ENCODE results near the gene PINLYP. TPM values are rescaled to one million over a fixed set of nuclear protein-coding genes. Genes with fewer than 3 reads are reported as not detected.

Gene PINLYP
- total RNA-seq, 1 donor from 2014 or later: 6.8 TPM

DNA sequence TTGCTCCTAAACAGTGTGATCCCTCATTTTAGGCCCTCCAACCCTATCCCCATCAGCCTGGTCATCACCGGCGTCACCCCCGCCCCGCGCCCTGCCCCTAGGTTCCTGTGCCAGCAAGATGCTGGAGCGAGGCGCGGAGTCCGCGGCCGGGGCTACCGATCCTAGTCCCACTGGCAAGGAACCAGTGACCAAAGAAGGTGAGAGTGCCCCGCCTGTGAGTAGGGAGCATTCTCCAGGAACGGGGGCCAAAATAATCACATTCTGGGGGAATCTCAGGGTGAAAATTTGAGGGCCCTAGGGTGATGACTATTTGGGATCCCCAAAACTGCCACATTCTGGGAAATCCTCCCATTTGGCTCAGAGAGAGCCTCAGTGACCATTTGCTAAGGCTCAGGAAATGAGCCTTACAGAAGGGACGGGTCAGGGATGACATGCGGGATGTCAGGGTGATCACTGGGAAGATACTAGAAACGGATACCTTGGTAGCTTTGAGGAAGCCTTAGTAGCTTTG lies 41.2 kb upstream of the PINLYP start:
- no peaks in the 10 kb centered on the region for H3K27me3 ChIP-seq (ENCODE audit: control insufficient read depth in 3 of 3, insufficient read depth in 3 of 3, low read length in 3 of 3)
- peaks cover 16 to 33% (median 23%) of the 10 kb centered on the region in 3 donors for H3K4me1 ChIP-seq (ENCODE audit: control insufficient read depth in 3 of 3, insufficient read depth in 3 of 3, low read length in 3 of 3)
- H3K9me3 ChIP-seq (ENCODE audit: control insufficient read depth in 3 of 3, low read length in 3 of 3): peaks cover 0 to 8% (median 0%) of the 10 kb centered on the region in 3 donors
- H3K4me3 ChIP-seq (ENCODE audit: low read length in 3 of 3): peak overlapping the region; percentile 91 to 95 (median 92)
- peak overlapping the region in 2 of 3 donors; percentile 25 to 54 for H3K9ac ChIP-seq (ENCODE audit: low read depth in 1 of 3, low read length in 3 of 3)
- peak overlapping the region; percentile 85 for H3K27ac ChIP-seq (ENCODE audit: low read depth, low read length)
- peaks cover 6 to 12% (median 11%) of the 10 kb centered on the region in 3 donors for H3K36me3 ChIP-seq (ENCODE audit: control insufficient read depth in 3 of 3, insufficient read depth in 3 of 3, low read length in 3 of 3)

DNA sequence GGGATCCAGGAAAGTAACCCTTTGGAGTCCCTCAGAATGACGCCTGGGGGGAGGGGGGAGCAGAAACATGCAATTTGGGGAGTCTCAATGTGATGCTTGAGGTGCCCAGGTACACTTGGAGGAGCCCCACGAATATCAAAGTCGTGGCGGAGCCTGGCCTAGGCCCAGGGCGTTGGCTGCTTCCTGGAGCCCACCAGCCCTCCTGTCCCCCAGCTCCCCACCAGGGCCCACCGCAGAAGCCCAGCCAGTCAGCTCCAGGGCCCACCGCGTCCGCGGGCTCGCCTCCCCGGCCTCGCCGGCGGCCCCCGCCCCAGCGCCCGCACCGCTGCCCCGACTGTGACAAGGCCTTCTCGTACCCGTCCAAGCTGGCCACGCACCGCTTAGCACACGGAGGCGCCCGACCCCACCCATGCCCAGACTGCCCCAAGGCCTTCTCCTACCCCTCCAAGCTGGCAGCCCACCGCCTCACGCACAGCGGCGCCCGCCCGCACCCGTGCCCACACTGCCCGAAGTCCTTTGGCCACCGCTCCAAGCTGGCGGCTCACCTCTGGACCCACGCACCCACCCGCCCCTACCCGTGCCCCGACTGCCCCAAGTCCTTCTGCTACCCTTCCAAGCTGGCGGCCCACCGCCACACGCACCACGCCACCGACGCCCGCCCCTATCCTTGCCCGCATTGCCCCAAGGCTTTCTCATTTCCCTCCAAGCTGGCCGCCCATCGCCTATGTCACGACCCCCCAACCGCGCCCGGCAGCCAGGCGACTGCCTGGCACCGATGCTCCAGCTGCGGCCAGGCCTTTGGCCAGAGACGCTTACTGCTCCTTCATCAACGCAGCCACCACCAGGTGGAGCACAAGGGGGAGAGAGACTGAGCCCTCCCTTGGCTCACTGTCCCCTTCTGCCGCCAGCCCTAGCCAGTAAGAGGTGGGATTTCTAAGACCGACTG lies 40.5 kb upstream of the PINLYP start:
- Histone ChIP-seq H3K9ac (ENCODE audit: low read depth in 1 of 3, low read length in 3 of 3) (peak overlapping the region in 2 of 3 donors; percentile 54 to 66), H3K27ac (ENCODE audit: low read depth, low read length) (peak overlapping the region; percentile 85), H3K4me1 (ENCODE audit: control insufficient read depth in 3 of 3, insufficient read depth in 3 of 3, low read length in 3 of 3) (peaks cover 16 to 33% (median 23%) of the 10 kb centered on the region in 3 donors)

DNA sequence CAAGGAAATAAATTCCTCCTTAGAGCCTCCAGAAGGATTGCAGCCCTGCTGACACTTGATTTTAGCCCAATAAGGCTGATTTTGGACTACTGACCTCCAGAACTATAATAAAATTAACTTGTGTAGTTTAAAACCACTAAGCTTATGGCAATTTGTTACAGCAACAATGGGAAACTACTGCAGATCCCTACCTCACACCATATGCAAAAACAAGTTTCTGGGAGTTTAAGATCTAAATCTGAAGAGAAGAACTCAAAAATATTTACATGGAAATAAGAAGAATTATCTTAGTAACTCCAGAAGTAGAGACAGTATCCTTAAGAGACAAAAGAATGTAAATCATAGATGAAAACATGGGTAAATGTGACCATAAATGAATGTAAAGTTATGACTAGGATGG lies 36.7 kb upstream of the PINLYP start:
- Histone ChIP-seq H3K27me3 (ENCODE audit: control insufficient read depth in 3 of 3, insufficient read depth in 3 of 3, low read length in 3 of 3) (no peaks in the 10 kb centered on the region), H3K27ac (ENCODE audit: low read depth, low read length) (no peak overlapping the region), H3K9ac (ENCODE audit: low read depth in 1 of 3, low read length in 3 of 3) (no peak overlapping the region), H3K36me3 (ENCODE audit: control insufficient read depth in 3 of 3, insufficient read depth in 3 of 3, low read length in 3 of 3) (peaks cover 29 to 43% (median 42%) of the 10 kb centered on the region in 3 donors), H3K4me3 (ENCODE audit: low read length in 3 of 3) (no peak overlapping the region), H3K9me3 (ENCODE audit: control insufficient read depth in 3 of 3, low read length in 3 of 3) (peaks cover 0 to 8% (median 0%) of the 10 kb centered on the region in 3 donors), H3K4me1 (ENCODE audit: control insufficient read depth in 3 of 3, insufficient read depth in 3 of 3, low read length in 3 of 3) (peaks cover 4 to 15% (median 13%) of the 10 kb centered on the region in 3 donors)

More for the DNA sequence above, 40.5 kb upstream of the PINLYP start:
- no peak overlapping the region for H3K4me3 ChIP-seq (ENCODE audit: low read length in 3 of 3)
- H3K36me3 ChIP-seq (ENCODE audit: control insufficient read depth in 3 of 3, insufficient read depth in 3 of 3, low read length in 3 of 3): peaks cover 6 to 16% (median 12%) of the 10 kb centered on the region in 3 donors
- peaks cover 0 to 8% (median 0%) of the 10 kb centered on the region in 3 donors for H3K9me3 ChIP-seq (ENCODE audit: control insufficient read depth in 3 of 3, low read length in 3 of 3)
- H3K27me3 ChIP-seq (ENCODE audit: control insufficient read depth in 3 of 3, insufficient read depth in 3 of 3, low read length in 3 of 3): no peaks in the 10 kb centered on the region

DNA sequence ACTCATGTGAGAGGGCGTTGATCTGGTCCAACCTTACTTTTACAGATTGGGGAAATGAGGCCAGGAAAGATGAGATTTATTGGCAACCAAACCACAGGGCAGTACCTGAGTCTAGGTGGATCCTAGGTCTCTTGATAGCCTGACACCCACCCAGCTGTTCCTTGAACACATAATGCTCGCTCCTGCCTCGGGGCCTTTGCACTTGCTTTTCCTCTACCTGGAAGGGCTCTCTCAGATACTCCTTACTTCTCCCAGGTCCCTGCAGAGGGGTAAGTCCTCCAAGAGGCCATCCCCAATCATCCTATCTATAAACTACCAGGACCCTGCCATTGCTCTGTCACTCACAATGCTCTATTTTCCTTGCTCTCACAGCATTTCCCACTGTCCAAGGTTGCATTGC lies 35.2 kb upstream of the PINLYP start:
- Histone ChIP-seq H3K9ac (ENCODE audit: low read depth in 1 of 3, low read length in 3 of 3) (no peak overlapping the region), H3K27ac (ENCODE audit: low read depth, low read length) (no peak overlapping the region), H3K4me1 (ENCODE audit: control insufficient read depth in 3 of 3, insufficient read depth in 3 of 3, low read length in 3 of 3) (peaks cover 0 to 5% (median 3%) of the 10 kb centered on the region in 3 donors), H3K27me3 (ENCODE audit: control insufficient read depth in 3 of 3, insufficient read depth in 3 of 3, low read length in 3 of 3) (no peaks in the 10 kb centered on the region), H3K9me3 (ENCODE audit: control insufficient read depth in 3 of 3, low read length in 3 of 3) (peaks cover 0 to 8% (median 0%) of the 10 kb centered on the region in 3 donors), H3K36me3 (ENCODE audit: control insufficient read depth in 3 of 3, insufficient read depth in 3 of 3, low read length in 3 of 3) (peaks cover 38 to 55% (median 51%) of the 10 kb centered on the region in 3 donors), H3K4me3 (ENCODE audit: low read length in 3 of 3) (no peak overlapping the region)

DNA sequence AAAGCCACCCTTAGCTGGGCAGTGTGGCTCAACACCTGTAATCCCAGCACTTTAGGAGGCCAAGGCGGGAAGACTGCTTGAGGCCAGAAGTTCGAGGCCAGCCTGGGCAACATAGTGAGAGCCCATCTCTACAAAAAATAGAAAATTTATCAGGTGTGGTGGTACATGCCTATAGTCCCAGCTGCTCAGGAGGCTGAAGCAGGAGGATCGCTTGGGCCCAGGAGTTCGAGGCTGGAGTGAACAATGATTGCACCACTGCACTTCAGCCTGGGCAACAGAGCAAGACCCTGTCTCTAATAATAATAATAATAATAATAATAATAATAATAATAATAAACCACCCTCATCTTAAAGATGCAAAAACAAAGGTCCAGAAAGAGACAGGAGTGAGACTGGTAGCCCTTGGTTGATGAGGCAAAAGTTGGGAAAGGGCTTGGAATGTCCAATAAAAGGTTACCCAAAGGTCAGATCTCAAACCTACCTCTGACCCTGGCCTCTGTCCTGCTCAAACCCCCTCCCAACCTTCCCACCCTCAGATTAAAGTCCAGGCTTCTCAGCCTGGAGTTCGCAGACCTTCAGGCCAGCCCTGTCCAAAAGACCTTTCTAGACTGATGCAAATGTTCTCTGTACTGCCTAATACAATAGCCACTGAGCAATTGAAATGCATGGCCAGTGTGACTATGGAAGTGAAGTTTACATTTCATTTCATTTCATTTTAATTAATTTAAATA lies 33.5 kb upstream of the PINLYP start:
- H3K9me3 ChIP-seq (ENCODE audit: control insufficient read depth in 3 of 3, low read length in 3 of 3): peaks cover 0 to 8% (median 0%) of the 10 kb centered on the region in 3 donors
- no peak overlapping the region for H3K27ac ChIP-seq (ENCODE audit: low read depth, low read length)
- no peaks in the 10 kb centered on the region for H3K27me3 ChIP-seq (ENCODE audit: control insufficient read depth in 3 of 3, insufficient read depth in 3 of 3, low read length in 3 of 3)
- H3K4me1 ChIP-seq (ENCODE audit: control insufficient read depth in 3 of 3, insufficient read depth in 3 of 3, low read length in 3 of 3): no peaks in the 10 kb centered on the region
- H3K4me3 ChIP-seq (ENCODE audit: low read length in 3 of 3): no peak overlapping the region
- H3K9ac ChIP-seq (ENCODE audit: low read depth in 1 of 3, low read length in 3 of 3): no peak overlapping the region
- peaks cover 40 to 61% (median 59%) of the 10 kb centered on the region in 3 donors for H3K36me3 ChIP-seq (ENCODE audit: control insufficient read depth in 3 of 3, insufficient read depth in 3 of 3, low read length in 3 of 3)

DNA sequence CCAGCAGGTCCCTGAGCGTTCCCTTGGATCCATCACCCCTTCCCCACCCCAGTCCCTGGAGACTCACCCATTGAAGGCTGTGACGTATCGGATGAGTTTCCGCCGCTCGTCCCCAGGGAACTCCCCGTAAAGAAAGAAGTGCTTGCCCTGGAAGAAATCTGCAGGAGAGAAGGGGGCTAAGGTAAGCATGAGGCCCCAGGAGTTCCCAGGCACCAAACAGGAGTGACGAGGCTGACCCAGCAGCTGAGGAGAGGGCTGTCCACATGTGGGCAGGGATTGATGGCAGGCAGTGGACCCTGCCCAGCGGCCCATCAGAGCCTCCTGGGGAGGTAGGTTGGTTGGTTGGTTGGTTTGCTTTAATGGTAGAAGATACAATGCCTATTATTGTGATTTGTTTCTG lies 31.5 kb upstream of the PINLYP start:
- H3K4me3 ChIP-seq (ENCODE audit: low read length in 3 of 3): no peak overlapping the region
- no peaks in the 10 kb centered on the region for H3K4me1 ChIP-seq (ENCODE audit: control insufficient read depth in 3 of 3, insufficient read depth in 3 of 3, low read length in 3 of 3)
- H3K27me3 ChIP-seq (ENCODE audit: control insufficient read depth in 3 of 3, insufficient read depth in 3 of 3, low read length in 3 of 3): no peaks in the 10 kb centered on the region
- H3K36me3 ChIP-seq (ENCODE audit: control insufficient read depth in 3 of 3, insufficient read depth in 3 of 3, low read length in 3 of 3): peaks cover 34 to 52% (median 50%) of the 10 kb centered on the region in 3 donors
- no peak overlapping the region for H3K9ac ChIP-seq (ENCODE audit: low read depth in 1 of 3, low read length in 3 of 3)
- peaks cover 0 to 2% (median 0%) of the 10 kb centered on the region in 3 donors for H3K9me3 ChIP-seq (ENCODE audit: control insufficient read depth in 3 of 3, low read length in 3 of 3)
- no peak overlapping the region for H3K27ac ChIP-seq (ENCODE audit: low read depth, low read length)

DNA sequence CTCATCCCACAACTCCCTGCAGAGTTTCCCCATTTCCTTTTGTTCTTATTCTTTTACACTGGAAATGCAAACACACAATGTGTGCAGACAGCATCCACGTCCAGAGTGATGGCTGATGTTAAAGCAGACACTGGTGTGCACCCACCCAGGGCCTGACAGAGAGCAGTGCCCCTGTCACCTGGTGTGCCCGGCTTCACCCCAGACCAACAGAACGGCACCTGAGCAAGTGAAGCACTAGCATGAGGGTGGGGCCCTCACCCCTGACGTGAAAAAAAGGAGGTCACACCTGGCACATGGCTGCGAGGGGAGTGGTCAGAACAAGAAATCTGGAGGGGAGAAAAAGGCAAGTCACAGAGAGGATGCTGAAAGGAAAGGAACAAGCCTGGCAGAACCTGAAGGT lies 30.3 kb upstream of the PINLYP start:
- Histone ChIP-seq H3K27me3 (ENCODE audit: control insufficient read depth in 3 of 3, insufficient read depth in 3 of 3, low read length in 3 of 3) (no peaks in the 10 kb centered on the region), H3K27ac (ENCODE audit: low read depth, low read length) (no peak overlapping the region), H3K9ac (ENCODE audit: low read depth in 1 of 3, low read length in 3 of 3) (peak overlapping the region in 1 of 3 donors; percentile 25), H3K4me3 (ENCODE audit: low read length in 3 of 3) (no peak overlapping the region), H3K9me3 (ENCODE audit: control insufficient read depth in 3 of 3, low read length in 3 of 3) (no peaks in the 10 kb centered on the region), H3K4me1 (ENCODE audit: control insufficient read depth in 3 of 3, insufficient read depth in 3 of 3, low read length in 3 of 3) (no peaks in the 10 kb centered on the region), H3K36me3 (ENCODE audit: control insufficient read depth in 3 of 3, insufficient read depth in 3 of 3, low read length in 3 of 3) (peaks cover 36 to 46% (median 44%) of the 10 kb centered on the region in 3 donors)

DNA sequence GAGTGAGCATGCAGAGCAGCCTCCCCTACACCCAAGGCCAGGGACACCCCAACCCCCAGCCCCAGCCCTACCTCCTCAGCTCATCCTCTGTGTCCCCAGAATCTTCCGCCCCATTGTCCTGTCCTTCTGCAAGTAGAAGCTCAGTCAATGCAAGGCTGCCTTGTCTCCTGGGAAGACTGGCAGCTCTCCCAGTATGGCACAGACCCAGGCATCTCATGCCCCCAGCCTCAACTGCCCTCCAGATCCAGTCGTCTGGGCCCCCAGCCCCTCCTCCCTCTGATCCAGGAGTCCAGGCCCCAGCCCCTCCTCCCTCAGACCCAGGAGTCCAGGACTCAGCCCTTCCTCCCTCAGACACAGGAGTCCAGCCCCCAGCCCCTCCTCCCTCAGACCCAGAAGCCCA lies 29.6 kb upstream of the PINLYP start:
- Histone ChIP-seq H3K9ac (ENCODE audit: low read depth in 1 of 3, low read length in 3 of 3) (no peak overlapping the region), H3K36me3 (ENCODE audit: control insufficient read depth in 3 of 3, insufficient read depth in 3 of 3, low read length in 3 of 3) (peaks cover 38 to 46% (median 45%) of the 10 kb centered on the region in 3 donors), H3K9me3 (ENCODE audit: control insufficient read depth in 3 of 3, low read length in 3 of 3) (no peaks in the 10 kb centered on the region), H3K27me3 (ENCODE audit: control insufficient read depth in 3 of 3, insufficient read depth in 3 of 3, low read length in 3 of 3) (no peaks in the 10 kb centered on the region), H3K4me3 (ENCODE audit: low read length in 3 of 3) (no peak overlapping the region), H3K27ac (ENCODE audit: low read depth, low read length) (no peak overlapping the region), H3K4me1 (ENCODE audit: control insufficient read depth in 3 of 3, insufficient read depth in 3 of 3, low read length in 3 of 3) (no peaks in the 10 kb centered on the region)

DNA sequence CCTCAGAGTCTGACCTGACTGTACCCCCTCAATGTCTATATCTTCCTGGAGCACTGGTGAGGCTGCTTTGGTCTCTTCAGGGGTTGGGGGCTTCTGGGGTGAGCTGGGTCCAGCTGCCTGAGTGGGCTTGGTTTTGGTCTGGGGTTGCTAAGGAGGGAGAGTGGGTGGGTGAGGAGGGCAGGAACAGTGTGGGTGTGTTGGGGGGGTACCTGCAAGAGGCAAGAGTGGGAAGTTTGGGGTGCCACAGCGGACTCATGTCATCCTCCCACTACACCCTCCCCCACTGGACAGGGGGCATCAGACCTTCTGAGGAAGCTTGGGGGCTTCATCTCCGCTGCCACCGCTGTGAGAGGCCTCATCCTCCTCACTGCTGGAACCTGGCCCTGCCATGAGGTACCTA lies 29.0 kb upstream of the PINLYP start:
- H3K9me3 ChIP-seq (ENCODE audit: control insufficient read depth in 3 of 3, low read length in 3 of 3): no peaks in the 10 kb centered on the region
- no peak overlapping the region for H3K27ac ChIP-seq (ENCODE audit: low read depth, low read length)
- H3K36me3 ChIP-seq (ENCODE audit: control insufficient read depth in 3 of 3, insufficient read depth in 3 of 3, low read length in 3 of 3): peaks cover 41 to 49% (median 48%) of the 10 kb centered on the region in 3 donors

More for the DNA sequence above, 29.0 kb upstream of the PINLYP start:
- Histone ChIP-seq H3K27me3 (ENCODE audit: control insufficient read depth in 3 of 3, insufficient read depth in 3 of 3, low read length in 3 of 3) (no peaks in the 10 kb centered on the region), H3K4me3 (ENCODE audit: low read length in 3 of 3) (no peak overlapping the region), H3K9ac (ENCODE audit: low read depth in 1 of 3, low read length in 3 of 3) (no peak overlapping the region), H3K4me1 (ENCODE audit: control insufficient read depth in 3 of 3, insufficient read depth in 3 of 3, low read length in 3 of 3) (no peaks in the 10 kb centered on the region)
